Tibial nerve (tissue), 3 donors: ENCODE data around the gene HES5.

Source experiments
- POLR2A ChIP-seq, 2 donors: fragments of 450-650 bp; IDR thresholded peaks; one replicate each; pipeline ENCODE4 v1.6.1; 2017; ENCODE audit warnings: antibody characterized with exemption in 2 of 2, mild to moderate bottlenecking in 2 of 2, moderate library complexity in 2 of 2
- TF ChIP-seq, protein P1 (sequence below), 5 experiments: fragments of 200-600 bp in 3 of 5; fragments of 450-650 bp in 2 of 5; sonication (generic) in 3 of 5; IDR thresholded peaks; one replicate each; pipeline ENCODE4 v1.5.1; 2016 to 2019; ENCODE audit warnings: antibody characterized with exemption in 5 of 5, mild to moderate bottlenecking in 3 of 5, moderate library complexity in 2 of 5

DNA sequence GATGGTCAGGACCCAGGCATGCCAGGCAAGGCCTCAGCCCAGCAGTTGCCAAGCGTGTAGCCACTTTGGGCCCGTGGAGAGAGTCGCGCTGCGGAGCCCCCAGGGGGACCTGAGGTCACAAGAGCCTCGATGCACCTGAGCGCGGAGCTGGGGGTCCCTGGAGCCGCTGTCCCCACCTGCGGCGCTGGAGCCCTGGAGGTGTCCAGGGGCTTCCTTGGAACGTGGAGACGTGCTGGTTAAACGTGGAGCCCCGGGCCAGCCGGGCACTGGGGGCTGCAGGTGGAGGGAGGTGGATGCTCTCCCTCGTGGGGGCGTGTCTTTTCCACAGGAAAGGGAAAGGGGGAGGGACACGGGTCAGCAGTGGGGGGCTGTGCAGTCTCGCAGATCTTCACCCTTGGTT, 50.9 kb downstream of the HES5 start:
- TF ChIP-seq, protein P1, sequence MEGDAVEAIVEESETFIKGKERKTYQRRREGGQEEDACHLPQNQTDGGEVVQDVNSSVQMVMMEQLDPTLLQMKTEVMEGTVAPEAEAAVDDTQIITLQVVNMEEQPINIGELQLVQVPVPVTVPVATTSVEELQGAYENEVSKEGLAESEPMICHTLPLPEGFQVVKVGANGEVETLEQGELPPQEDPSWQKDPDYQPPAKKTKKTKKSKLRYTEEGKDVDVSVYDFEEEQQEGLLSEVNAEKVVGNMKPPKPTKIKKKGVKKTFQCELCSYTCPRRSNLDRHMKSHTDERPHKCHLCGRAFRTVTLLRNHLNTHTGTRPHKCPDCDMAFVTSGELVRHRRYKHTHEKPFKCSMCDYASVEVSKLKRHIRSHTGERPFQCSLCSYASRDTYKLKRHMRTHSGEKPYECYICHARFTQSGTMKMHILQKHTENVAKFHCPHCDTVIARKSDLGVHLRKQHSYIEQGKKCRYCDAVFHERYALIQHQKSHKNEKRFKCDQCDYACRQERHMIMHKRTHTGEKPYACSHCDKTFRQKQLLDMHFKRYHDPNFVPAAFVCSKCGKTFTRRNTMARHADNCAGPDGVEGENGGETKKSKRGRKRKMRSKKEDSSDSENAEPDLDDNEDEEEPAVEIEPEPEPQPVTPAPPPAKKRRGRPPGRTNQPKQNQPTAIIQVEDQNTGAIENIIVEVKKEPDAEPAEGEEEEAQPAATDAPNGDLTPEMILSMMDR (IDR thresholded peaks at IDR 0.05) = no peak
- no peak for TF ChIP-seq POLR2A (IDR thresholded peaks at IDR 0.05)
